GM12864 (cell line): ENCODE results near the gene LDLRAD3.

Experiments
- DNase-seq: peaks from one replicate; pipeline ENCODE4 v3.0.0-alpha.2; 2011; ENCODE audit warnings: low read depth
- H3K4me3 ChIP-seq: 2 replicates; pipeline ENCODE4 v1.5.1; 2011; ENCODE audit warnings: mild to moderate bottlenecking, low read depth, low read length, control low read depth
- TF ChIP-seq, protein P1 (sequence below): IDR thresholded peaks from 2 replicates; pipeline ENCODE4 v1.5.1; 2011; ENCODE audit warnings: low read depth, mild to moderate bottlenecking, moderate library complexity, low read length, control low read depth, inconsistent platforms; ENCODE audit errors: missing control alignments

The LDLRAD3 gene

DNA sequence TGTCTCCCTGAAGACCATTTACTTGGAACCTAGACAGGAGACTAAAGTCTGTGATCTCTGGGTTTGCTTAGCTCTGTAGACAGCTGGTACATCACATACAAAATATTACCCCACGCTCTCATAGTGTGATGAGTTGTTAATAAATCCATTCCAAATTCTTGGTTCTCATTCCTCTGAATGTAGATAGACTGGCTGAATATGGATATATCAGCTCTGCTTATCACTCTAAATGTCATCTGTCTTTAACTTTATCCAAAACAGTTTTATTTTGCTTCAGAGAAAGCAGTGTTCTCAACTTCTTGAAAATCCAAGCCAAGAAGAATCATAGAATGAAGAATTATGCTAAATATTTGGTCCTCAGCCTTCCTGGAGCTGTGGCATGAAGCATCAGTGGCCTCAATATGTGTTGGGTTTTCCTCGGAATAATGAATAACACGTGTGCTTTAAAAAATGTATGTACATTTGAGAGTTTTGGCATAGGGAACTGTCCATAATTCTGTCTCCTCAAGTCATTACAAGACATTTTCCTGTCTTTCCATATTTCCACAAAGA, 10.5 kb upstream of the LDLRAD3 start:
- H3K4me3 ChIP-seq, result no peak overlapping the region
- DNase-seq, result no peak
- TF ChIP-seq, protein P1, sequence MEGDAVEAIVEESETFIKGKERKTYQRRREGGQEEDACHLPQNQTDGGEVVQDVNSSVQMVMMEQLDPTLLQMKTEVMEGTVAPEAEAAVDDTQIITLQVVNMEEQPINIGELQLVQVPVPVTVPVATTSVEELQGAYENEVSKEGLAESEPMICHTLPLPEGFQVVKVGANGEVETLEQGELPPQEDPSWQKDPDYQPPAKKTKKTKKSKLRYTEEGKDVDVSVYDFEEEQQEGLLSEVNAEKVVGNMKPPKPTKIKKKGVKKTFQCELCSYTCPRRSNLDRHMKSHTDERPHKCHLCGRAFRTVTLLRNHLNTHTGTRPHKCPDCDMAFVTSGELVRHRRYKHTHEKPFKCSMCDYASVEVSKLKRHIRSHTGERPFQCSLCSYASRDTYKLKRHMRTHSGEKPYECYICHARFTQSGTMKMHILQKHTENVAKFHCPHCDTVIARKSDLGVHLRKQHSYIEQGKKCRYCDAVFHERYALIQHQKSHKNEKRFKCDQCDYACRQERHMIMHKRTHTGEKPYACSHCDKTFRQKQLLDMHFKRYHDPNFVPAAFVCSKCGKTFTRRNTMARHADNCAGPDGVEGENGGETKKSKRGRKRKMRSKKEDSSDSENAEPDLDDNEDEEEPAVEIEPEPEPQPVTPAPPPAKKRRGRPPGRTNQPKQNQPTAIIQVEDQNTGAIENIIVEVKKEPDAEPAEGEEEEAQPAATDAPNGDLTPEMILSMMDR, result no peak

DNA sequence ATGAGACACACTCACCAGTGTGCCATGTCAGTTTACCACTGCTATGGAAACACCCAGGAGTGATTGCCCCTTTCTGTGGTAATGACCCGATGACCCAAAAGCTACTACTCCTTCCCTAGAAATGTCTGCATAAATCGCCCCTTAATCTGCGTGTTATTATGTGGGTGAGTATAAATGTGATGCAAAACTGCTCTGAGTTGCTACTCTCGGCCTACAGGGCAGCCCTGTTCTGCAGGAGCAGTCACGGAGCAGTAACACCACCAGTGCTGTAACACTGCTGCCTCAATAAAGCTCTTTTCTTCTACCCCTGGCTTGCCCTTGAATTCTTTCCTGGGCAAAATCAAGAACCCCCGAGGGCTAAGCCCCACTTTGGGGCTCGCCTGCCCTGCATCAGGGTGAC, 9.6 kb upstream of the LDLRAD3 start:
- DNase-seq, result no peak
- TF ChIP-seq, protein P1, result no peak
- H3K4me3 ChIP-seq, result no peak overlapping the region

DNA sequence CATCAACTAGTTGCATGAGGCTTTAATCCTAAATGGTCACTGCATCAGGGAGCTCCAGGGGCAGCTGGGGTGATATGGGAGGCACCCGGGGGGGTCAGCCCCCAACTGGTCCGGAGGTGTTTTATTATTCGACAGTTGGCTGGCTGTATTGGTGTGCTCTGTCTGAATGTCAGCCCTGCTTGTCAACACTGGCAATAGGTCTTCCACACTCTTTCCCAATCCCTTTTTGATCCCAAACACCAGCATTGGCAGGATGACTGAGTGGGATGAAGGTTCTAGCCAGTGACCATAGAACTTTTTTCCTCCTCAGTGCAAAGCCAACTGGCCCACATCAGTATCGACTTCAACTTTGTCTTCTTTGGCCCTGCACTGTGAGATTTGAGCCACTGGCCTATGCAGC, 8.9 kb upstream of the LDLRAD3 start:
- TF ChIP-seq, protein P1, result no peak

DNA sequence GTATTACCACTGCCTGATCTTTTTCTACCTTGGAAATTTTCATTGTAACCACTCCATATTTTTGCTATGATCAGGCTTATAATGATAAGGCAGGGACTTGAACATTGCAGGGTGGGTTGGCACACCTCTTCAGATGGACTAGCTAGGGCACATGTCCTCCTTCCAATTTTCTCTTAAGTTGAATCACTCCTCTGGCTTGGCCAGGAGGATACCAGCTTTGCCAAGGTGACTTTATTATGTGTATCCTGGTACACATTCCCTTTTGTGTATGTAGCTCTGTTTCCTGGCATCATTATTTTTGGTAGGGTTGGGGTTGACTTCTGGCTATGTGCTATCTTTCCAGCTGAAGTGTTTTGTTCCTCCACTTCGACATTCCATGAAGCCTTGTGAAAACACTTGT, 8.5 kb upstream of the LDLRAD3 start:
- DNase-seq, result no peak
- no peak overlapping the region for H3K4me3 ChIP-seq
- TF ChIP-seq, protein P1, result no peak

More for the DNA sequence above, 8.9 kb upstream of the LDLRAD3 start:
- DNase-seq, result no peak
- no peak overlapping the region for H3K4me3 ChIP-seq

DNA sequence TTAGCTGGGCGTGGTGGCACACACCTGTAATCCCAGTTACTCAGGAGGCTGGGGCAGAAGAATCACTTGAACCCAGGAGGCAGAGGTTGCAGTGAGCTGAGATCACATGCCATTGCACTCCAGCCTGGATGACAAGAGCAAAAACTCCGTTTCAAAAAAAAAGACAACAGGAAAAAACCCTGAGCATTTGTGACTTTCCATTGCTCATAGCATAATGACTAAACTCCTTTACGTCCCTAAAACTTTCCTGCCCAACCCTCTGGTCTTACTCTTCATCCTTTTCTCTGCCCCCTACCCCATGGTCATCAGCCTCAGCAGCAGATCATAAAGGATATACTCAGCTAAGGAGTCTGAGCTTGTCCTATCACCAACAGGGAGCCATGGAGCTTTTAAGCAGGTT, 6.8 kb upstream of the LDLRAD3 start:
- TF ChIP-seq, protein P1, result no peak
- no peak overlapping the region for H3K4me3 ChIP-seq
- no peak for DNase-seq

DNA sequence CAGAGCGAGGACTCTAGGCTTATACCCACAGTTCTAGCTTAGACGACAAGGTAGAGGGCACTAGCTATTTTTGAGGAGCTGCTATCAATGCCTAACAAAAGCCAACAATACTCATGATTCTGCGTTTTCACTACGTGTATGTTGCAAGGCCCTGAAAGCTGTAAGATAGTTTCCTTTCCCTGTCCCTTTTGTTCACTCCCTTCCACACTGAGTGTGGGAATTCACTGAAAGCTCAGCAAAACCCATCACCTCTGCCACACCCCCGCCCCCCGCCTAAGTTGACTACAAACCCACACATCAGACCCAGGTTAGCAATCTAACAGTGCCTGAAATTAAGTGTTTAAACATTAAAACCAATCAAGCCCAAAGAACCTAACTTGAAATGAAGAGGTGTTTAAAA, 6.2 kb upstream of the LDLRAD3 start:
- TF ChIP-seq, protein P1, result no peak
- no peak overlapping the region for H3K4me3 ChIP-seq
- DNase-seq, result no peak

DNA sequence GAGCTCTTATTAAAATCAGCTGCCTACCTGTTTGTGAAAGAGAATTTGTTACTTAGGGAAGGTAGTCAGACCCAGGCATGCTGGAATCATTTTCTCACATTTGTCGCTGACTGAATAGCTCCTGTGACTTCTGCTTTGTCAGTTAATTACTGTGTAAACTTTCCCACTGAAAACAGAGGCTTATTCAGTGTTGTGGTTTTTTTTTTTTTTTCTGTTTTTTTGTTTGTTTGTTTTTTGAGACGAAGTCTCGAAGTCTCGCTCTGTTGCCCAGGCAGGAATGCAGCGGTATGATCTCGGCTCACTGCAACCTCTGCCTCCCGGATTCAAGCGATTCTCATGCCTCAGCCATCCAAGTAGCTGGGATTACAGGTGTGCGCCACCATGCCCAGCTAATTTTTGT, 5.6 kb upstream of the LDLRAD3 start:
- no peak overlapping the region for H3K4me3 ChIP-seq
- DNase-seq, result no peak
- TF ChIP-seq, protein P1, result no peak
